Measurements from ENCODE around the gene RAC3. TPM values are rescaled to one million over a fixed set of nuclear protein-coding genes. Genes with fewer than 3 reads are reported as not detected.

The RAC3 gene
- total RNA-seq, 1 donor from 2014 or later, result 12.1 TPM

- Mint-ChIP-seq H3K36me3 (ENCODE audit: low read depth) (peaks cover 3% of the 10 kb centered on the region), H3K4me1 (no peaks in the 10 kb centered on the region), H3K27me3 (no peaks in the 10 kb centered on the region), H3K27ac (no peak overlapping the region), H3K4me3 (no peak overlapping the region), H3K9me3 (no peaks in the 10 kb centered on the region)
- no peak for DNase-seq
- intact Hi-C loops (cut with micrococcal nuclease), result no loop called here
Measured at GRCh38 chr17:81995463-81996231, 35.8 kb upstream of the RAC3 start.

DNA sequence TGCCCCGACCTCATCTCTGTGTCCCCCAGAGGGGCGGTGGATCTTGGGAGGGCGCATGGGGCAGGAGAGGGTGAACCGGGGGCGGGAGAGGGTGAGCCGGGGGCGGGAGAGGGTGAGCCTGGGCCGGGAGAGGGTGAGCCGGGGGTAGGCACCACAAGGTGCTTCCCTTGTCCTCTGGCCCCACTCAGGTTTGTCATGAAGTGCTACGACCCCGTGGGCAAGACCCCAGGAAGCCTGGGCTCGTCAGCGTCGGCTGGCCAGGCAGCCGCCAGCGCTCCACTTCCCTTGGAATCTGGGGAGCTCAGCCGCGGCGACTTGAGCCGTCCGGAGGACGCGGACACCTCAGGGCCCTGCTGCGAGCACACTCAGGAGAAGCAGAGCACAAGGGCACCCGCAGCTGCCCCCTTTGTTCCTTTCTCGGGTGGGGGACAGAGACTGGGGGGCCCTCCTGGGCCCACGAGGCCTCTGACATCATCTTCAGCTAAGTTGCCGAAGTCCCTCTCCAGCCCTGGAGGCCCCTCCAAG, 35.2 kb upstream of the RAC3 start:
- peaks cover 2% of the 10 kb centered on the region for H3K36me3 Mint-ChIP-seq (ENCODE audit: low read depth)
- H3K27me3 Mint-ChIP-seq, result no peaks in the 10 kb centered on the region
- intact Hi-C loops (cut with micrococcal nuclease), result no loop called here
- no peaks in the 10 kb centered on the region for H3K9me3 Mint-ChIP-seq
- DNase-seq, result no peak
- H3K4me1 Mint-ChIP-seq, result no peaks in the 10 kb centered on the region
- H3K27ac Mint-ChIP-seq, result no peak overlapping the region
- no peak overlapping the region for H3K4me3 Mint-ChIP-seq

DNA sequence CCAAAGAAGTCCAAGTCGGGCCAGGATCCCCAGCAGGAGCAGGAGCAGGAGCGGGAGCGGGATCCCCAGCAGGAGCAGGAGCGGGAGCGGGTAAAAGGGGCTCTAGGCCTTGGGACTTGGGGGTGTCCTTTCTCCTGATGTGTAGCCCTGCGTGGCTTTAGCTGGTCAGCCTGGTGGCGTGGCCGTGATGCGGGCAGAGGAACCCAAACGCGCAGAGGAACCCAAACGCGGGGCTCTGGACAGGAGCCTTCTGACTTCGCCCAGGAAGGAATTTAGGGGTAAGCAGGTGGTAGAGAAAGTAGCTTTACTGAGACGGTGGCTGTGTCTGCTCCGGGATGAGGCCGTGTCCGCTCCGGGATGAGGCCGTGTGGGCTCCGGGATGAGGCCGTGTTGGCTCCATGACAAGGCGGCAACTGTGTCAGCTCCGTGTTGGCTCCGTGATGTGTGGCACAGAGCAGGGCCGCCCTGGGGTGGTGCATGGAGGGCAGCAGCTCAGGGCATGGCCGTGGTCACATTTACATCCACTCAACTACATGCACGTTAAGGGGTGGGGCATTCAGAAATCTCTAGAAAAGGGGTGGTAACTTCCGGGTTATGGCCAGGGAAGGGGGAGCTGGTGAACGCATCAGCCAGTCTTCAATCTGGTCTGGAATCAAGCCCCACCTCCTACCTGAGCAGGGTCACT, 34.6 kb upstream of the RAC3 start:
- H3K4me3 Mint-ChIP-seq, result no peak overlapping the region
- no peaks in the 10 kb centered on the region for H3K27me3 Mint-ChIP-seq
- H3K36me3 Mint-ChIP-seq (ENCODE audit: low read depth), result peaks cover 2% of the 10 kb centered on the region
- DNase-seq, result no peak
- H3K9me3 Mint-ChIP-seq, result no peaks in the 10 kb centered on the region
- no peaks in the 10 kb centered on the region for H3K4me1 Mint-ChIP-seq
- H3K27ac Mint-ChIP-seq, result no peak overlapping the region
- intact Hi-C loops (cut with micrococcal nuclease), result no loop called here

DNA sequence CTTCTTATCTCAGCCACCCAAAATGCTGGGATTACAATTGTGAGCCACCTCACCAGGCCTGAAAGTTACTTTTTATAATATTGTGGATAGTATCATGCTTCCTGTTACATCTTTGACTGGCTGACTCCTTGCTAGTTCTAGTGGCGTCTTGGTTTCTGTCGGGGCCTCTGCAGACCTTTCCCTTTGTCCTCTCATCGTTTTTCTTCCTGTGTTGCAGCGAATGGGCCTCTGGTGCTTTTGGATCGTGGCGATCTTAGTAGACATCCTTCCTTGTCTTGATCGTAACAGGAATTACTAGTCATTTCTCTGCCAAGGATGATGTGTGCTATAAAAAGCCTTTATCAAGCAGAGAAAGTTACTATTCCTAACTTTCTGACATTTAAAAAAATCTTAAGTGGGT, 33.3 kb upstream of the RAC3 start:
- Mint-ChIP-seq H3K27ac (no peak overlapping the region), H3K27me3 (no peaks in the 10 kb centered on the region)
- no peak for DNase-seq

DNA sequence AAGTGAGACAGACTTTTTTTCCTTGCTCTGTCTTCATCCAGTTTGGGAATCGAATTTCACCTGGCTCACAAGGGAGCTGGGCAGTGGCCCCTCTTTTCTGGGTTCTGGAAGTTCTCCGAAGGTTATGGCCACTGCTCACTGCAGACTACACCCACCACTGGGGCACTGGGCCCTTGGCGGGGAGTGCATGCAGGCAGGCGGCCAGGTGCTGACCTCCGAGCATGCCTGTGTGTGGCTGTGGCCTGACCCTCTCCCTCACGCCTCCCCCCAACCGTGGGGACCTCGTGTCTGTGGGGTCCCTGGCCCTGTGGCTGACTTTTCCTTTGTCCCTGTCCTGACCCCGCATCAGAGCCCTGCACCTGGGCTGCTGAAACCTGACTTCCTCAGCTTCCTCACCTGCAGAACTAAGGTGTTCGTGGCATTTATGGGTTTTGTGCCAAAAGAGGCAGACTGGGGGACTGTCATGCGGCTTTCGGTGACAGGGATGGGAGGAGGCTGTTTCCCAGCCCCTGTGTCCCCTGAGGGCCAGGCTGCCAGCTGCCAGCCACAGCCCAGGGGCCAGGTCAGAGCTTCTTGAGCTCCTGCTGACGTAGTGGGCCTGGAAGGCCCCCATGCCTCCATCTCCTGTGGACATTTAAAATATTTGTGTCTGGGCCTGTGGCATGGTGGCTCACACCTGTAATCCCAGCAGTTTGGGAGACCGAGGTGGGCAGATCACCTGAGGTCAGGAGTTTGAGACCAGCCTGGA, 32.6 kb upstream of the RAC3 start:
- Mint-ChIP-seq H3K27me3 (no peaks in the 10 kb centered on the region), H3K4me1 (no peaks in the 10 kb centered on the region), H3K27ac (no peak overlapping the region), H3K36me3 (ENCODE audit: low read depth) (peaks cover 2% of the 10 kb centered on the region), H3K9me3 (no peaks in the 10 kb centered on the region), H3K4me3 (no peak overlapping the region)
- no peak for DNase-seq
- intact Hi-C loops (cut with micrococcal nuclease), result no loop called here

More for the DNA sequence above, 33.3 kb upstream of the RAC3 start:
- Mint-ChIP-seq H3K4me1 (no peaks in the 10 kb centered on the region), H3K4me3 (no peak overlapping the region), H3K9me3 (no peaks in the 10 kb centered on the region), H3K36me3 (ENCODE audit: low read depth) (peaks cover 2% of the 10 kb centered on the region)
- intact Hi-C loops (cut with micrococcal nuclease), result no loop called here

DNA sequence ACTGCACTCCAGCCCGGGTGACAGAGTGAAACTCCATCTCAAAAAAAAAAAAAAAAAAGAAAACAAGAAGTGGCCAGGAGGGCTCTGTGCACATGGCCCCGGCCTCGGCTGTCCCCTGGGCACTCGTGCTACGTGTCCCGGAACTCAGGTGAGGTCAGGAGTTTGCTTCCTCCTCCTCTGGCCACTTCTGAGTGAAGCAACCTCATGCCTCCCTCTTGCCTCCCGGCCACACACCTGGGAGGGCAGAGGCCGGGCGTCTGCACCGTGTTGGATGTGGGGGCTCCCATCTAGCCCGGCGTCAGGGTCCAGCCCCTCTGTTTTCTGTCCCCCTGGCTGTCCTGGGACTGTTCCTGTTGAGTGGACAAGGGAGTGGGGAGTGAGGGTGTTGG, 31.9 kb upstream of the RAC3 start:
- Mint-ChIP-seq H3K4me3 (no peak overlapping the region), H3K36me3 (ENCODE audit: low read depth) (peaks cover 2% of the 10 kb centered on the region), H3K9me3 (no peaks in the 10 kb centered on the region), H3K27me3 (no peaks in the 10 kb centered on the region), H3K27ac (no peak overlapping the region), H3K4me1 (no peaks in the 10 kb centered on the region)
- no peak for DNase-seq
- intact Hi-C loops (cut with micrococcal nuclease), result no loop called here

DNA sequence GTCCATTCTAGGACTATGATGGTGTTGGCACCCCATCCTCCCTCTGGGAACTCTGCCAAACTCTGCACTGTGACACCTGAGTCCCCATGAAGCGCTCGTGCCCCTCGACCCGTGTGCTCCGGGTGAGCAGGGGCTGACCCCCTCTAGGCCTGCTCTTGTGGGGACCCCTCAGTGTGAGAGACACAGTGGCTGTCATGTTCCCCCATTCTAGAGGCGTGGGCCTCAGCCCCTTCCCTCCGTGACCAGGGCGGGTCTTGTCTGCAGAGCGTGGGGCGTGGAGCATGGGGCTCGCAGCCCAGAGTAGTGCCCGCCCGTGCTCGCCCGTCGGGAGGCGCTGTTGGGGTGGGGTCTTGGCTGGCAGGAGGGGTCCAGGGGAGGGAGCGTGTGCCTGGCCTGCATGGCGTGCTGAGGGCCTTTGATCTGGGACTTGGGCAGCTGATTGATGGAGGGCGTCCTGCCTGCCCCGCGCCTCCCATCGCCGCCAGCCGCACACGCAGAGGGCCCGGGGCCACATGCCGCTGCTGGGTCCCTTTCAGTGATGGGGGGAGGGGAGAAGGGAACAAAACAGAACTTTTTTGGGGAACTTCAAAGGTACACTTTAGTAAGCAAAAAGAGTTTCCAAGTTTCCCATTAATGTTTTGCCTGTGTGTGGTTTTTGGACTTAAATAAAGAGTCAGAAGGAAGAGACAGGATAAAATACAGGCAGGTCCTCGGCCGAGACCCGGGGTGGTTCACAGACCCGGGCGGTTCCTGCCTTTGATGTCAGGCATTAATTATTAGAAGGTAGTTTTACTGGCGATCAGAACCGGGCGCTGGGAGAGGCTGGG, 31.3 kb upstream of the RAC3 start:
- intact Hi-C loops (cut with micrococcal nuclease), result no loop called here
- no peaks in the 10 kb centered on the region for H3K9me3 Mint-ChIP-seq
- H3K4me3 Mint-ChIP-seq, result no peak overlapping the region
- H3K27me3 Mint-ChIP-seq, result no peaks in the 10 kb centered on the region
- no peaks in the 10 kb centered on the region for H3K4me1 Mint-ChIP-seq
- no peak overlapping the region for H3K27ac Mint-ChIP-seq
- peaks cover 2% of the 10 kb centered on the region for H3K36me3 Mint-ChIP-seq (ENCODE audit: low read depth)
- DNase-seq, result no peak

DNA sequence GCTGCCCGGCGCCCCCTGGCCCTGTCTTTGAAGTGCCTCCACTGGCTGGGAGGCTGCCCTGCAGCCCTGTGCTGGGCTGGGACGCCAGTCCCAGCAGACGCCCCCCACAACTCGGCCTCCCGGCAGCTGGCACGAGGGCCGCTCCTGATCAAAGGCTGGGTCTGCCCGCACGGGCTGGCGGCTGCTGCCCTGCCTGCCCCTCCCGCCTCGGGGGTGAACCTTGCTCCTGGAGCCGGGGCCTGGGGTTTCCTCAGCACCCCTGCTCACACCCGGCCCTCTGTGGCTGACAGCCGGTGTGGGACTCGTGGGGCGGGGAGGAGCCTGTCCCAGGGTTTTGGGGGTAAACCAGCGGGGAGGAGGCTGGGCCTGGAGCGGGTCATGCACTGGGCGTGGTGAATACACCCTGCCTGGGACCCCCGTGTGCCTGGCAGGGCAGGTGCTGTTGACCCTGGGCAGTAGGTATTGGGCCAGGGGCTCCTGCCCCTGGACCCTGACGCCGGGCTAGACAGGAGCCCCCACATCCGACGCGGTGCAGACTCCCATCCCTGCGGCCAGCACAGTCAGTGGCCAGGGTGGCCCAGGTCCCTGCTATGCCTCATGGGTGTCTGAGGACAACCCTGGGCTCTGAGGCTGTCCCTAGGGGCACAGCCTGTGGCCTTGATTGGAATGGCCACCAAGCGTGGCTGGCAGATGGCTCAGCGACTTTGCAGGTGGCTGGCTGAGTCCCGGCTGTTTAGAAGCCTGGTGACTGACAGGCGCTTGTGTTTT, 30.5 kb upstream of the RAC3 start:
- no peaks in the 10 kb centered on the region for H3K27me3 Mint-ChIP-seq
- no peak for DNase-seq
- no peaks in the 10 kb centered on the region for H3K4me1 Mint-ChIP-seq
- no peak overlapping the region for H3K4me3 Mint-ChIP-seq
- no peak overlapping the region for H3K27ac Mint-ChIP-seq
- peaks cover 2% of the 10 kb centered on the region for H3K36me3 Mint-ChIP-seq (ENCODE audit: low read depth)
- no peaks in the 10 kb centered on the region for H3K9me3 Mint-ChIP-seq
- intact Hi-C loops (cut with micrococcal nuclease), result no loop called here

- no peaks in the 10 kb centered on the region for H3K4me1 Mint-ChIP-seq
- intact Hi-C loops (cut with micrococcal nuclease), result no loop called here
- H3K36me3 Mint-ChIP-seq (ENCODE audit: low read depth), result peaks cover 2% of the 10 kb centered on the region
- DNase-seq, result no peak
- no peak overlapping the region for H3K27ac Mint-ChIP-seq
- H3K4me3 Mint-ChIP-seq, result no peak overlapping the region
- no peaks in the 10 kb centered on the region for H3K27me3 Mint-ChIP-seq
- no peaks in the 10 kb centered on the region for H3K9me3 Mint-ChIP-seq
Measured at GRCh38 chr17:82001571-82002056, 29.9 kb upstream of the RAC3 start.

GRCh38 chr17:82003411-82004381, 27.8 kb upstream of the RAC3 start:
- H3K4me1 Mint-ChIP-seq, result no peaks in the 10 kb centered on the region
- intact Hi-C loops (cut with micrococcal nuclease), result no loop called here
- H3K9me3 Mint-ChIP-seq, result no peaks in the 10 kb centered on the region
- H3K36me3 Mint-ChIP-seq (ENCODE audit: low read depth), result no peaks in the 10 kb centered on the region
- DNase-seq, result no peak
- H3K27me3 Mint-ChIP-seq, result no peaks in the 10 kb centered on the region
- H3K27ac Mint-ChIP-seq, result no peak overlapping the region
- H3K4me3 Mint-ChIP-seq, result no peak overlapping the region

DNA sequence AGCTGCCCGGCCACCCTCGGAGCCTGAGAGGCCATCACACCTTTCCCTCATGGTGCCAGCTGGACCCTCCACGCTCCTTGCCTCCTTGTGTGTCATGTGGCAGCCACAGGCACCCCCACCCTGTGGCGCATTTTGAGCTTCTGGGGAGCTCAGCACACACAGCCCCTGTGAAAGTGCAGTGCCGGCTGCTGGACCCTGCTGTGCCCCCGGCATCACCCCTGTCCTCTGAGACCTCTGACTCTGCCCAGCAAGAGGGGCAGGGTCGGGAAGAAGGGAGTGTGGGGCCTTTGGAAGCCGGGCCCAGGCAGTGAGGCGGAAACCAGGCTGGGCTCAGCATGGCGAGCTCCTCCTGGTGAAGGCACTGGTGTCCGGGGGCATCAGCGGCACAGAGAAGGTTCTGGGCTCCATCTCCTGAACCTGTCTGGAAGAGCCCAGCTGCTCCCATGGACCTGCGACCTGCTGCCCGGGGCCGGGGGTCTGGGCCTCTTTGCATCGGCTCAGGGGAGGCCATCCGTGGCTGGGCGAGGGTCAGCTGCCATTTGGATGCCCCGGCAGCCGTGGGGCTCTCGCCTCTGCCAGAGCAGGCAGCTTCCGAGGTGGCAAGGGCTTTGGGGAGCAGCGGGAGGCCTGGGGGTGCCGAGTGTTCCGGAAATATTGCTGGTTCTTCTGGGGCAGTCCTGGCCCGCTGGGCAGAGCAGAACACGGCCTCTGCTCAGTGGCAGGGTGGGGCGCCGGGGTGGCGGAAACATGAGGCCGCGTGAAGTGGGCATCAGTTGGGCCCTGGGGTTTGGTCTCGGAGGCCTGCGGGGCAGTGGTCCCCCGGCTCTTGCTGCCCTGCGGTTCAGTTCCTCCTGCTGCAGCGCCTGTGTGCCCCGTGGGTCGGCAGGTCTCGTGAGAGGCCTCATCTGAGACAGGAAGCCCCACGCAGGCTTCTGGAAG, 26.7 kb upstream of the RAC3 start:
- H3K27ac Mint-ChIP-seq, result no peak overlapping the region
- H3K27me3 Mint-ChIP-seq, result no peaks in the 10 kb centered on the region
- DNase-seq, result no peak
- no peaks in the 10 kb centered on the region for H3K36me3 Mint-ChIP-seq (ENCODE audit: low read depth)
- no peak overlapping the region for H3K4me3 Mint-ChIP-seq
- no peaks in the 10 kb centered on the region for H3K4me1 Mint-ChIP-seq
- no peaks in the 10 kb centered on the region for H3K9me3 Mint-ChIP-seq
- intact Hi-C loops (cut with micrococcal nuclease), result no loop called here
